Dermis blood vessel endothelial cell (primary cell): Measurements from ENCODE around the gene IKZF3. TPM values are rescaled to one million over a fixed set of nuclear protein-coding genes. Genes with fewer than 3 reads are reported as not detected.
"Not testable (repeated sequence)": the region's sequence is repeated elsewhere in the genome, so short reads cannot be mapped to it uniquely, and the experiment has no call there.

Experiments used
- DNase-seq: peaks from one replicate; pipeline ENCODE4 v3.0.0; 2010
- total RNA-seq: library from RNA; depleted of rRNA; stranded (reverse); fragments of >200 nt; gene quantifications from 2 replicates; pipeline ENCODE4 v1.2.3, GENCODE V29; 2014

Gene IKZF3
- total RNA-seq, 1 donor from 2014 or later, result not detected

DNA sequence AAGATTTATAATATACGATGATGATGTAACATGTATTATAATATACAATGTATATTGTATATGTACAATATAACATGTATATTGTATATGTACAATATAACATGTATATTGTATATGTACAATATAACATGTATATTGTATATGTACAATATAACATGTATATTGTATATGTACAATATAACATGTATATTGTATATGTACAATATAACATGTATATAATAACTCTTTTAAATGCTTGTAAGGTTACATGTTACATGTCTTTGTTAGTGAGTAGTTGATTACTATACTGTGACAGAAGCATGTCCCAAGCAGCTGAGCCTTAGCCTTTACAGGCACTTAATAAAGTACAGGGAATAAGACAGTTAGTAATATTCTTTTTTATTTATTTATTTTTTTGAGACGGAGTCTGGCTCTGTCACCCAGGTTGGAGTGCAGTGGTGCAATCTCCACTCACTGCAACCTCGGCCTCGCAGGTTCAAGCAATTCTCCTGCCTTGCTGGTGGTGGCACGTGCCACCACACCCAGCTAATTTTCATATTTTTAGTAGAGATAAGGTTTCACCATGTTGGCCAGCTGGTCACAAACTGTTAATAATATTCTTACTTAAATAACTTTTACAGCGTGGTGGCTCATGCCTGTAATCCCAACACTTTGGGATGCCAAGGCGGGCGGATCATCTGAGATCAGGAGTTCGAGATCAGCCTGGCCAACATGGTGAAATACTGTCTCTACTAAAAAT is 8.0 kb downstream of the IKZF3 start:
- DNase-seq, result not testable (repeated sequence)

DNA sequence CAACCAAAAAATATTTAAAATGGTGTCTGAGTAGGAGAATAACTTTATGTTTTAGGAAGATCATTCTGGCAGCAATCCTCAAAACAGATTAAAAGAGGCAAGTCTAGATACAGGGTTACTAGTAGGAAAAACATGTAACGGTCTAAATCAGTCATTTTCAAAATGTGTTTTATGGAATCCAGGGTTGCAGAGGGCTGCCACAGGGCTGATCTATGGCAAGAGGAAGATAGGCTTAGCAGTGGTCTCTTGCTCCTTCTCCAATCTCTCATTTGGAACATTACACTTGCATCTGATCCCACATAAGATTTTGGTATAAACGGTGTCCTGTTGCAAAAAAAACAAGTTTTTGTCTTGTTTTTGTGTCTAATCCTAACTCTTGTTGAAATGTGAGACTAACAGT is 9.2 kb downstream of the IKZF3 start:
- DNase-seq, result no peak

DNA sequence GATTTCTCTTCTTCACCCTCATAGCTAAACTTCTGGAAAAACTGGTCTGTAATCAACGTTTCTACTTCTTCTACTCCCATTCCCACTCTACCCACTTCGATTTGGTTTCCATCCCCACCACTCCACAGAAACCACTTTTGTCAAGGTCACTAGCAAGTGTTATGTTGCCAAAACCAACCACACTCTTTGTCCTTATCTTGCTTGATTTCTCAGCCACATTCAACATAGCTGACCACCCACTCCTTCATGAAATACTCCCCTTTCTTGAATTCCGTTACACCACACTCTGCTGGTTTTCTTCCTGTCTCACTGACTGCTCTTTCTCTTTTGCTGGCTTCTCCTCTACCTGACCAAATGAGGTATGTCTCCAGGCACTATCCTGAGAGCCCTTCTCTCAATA is 11.9 kb downstream of the IKZF3 start:
- DNase-seq, result no peak

DNA sequence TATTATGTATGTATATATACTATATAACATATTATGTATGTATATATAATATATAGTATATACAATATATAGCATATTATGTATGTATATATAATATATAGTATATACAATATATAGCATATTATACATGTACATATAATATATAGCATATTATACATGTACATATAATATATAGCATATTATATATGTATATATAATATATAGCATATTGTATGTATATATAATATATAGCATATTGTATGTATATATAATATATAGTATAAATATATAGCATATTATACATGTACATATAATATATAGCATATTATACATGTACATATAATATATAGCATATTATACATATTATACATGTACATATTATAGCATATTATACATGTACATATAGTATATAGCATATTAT is 13.9 kb downstream of the IKZF3 start:
- not testable (repeated sequence) for DNase-seq

DNA sequence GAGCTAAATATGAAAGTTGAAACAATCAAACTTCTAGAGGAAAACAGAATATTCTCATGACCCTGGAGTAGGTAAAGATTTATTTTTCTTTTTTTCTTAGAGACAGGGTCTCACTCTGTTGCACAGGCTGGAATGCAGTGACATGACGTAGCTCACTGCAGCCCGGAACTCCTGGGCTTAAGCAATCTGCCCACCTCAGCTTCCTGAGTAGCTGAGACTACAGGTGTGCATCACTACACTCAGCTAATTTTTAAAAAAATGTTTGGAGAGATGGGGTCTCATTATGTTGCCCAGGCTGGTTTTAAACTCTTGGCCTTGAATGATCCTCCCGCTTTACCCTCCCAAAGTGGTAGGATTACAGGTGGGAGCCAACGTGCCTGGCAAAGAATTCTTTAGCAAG is 15.5 kb downstream of the IKZF3 start:
- DNase-seq, result no peak

DNA sequence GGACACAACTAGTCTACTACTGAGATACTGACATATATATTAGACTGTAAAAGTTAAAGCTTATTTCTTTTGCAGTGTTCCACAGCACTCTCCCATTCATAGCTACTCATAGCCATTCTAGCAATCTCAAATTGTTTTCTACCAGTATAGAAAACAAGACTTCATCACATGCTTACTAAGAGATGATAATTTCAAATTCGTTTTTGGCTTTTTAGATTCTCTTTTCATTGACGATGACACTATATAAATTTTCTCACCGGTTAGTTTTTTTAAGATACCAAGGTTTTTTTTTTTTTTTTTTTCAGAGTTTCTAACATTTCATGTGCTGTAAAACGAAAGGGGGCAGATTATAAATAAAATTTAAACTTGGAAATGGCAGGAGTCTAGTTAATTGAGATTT is 17.9 kb downstream of the IKZF3 start:
- no peak for DNase-seq

DNA sequence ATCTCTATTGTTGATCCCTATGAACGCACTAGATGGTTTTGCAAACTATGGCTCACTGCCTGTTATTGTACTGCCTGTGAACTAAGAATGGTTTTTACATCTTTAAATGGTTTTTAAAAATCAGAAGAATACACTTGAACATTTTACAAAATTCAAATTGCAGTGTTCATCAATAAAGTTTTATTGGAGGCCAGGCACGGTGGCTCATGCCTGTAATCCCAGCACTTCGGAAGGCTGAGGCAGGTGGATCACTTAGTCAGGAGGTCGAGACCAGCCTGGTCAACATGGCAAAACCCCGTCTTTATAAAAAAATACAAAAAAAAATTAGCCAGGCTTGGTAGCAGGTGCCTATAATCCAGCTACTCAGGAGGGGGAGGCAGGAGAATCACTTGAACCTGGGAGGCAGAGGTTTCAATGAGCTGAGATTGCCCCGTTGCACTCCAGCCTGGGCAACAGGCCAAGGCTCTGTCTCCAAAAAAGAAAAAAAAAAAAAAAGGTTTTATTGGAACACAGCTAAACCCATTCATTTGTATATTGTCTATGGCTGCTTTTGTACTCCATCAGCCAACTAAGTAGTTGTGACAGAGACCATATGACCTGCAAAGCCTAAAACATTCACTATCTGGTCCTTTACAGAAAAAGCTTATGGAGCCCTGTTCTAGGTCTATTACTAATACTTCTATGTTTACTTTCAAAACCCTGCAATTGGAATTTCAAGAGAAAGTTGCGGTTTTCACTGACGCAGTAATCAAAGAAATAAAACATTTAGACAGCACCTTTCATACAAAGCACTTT is 18.9 kb downstream of the IKZF3 start:
- no peak for DNase-seq

DNA sequence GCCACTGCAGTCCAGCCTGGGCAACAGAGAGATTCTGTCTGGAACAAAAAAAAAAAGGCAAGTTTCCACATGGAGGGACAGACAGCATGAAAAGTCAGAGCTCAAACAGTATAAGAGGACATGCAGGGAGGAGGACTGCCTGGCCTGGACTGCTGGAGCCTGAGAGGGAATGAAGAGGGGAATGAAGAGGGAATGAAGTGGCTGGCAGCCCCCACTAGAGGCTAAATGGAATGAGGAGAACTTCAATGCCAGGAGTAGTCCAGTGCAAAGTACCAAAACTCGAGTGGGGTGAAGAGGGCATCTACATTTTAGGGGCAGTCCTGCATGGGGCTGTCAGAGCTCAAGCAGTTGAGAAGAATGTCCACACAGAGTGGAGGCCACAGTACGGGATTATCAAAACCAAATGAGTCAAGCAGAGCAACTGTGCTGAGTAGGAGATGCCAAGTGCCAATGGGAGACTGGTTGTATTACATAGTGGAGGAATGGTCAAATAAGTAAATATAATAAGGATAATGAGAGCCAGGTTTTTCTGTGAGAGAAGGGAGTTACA is 22.9 kb downstream of the IKZF3 start:
- no peak for DNase-seq

DNA sequence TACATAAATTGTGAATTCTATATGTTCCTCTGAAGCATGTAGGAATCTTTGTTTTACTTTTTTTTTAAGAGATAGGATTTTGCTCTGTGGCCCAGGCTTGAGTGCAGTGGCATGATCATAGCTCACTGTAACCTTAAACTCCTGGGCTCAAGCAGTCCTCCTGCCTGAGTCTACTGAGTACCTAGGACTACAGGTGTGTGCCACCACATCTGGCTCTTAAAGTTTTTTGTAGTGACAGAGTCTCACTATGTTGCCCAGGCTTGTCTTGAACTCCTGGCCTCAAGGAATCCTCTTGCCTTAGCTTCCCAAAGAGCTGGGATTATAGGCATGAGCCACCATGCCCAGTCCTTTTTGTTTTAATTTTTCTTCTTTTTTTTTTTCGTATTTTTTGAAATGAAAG is 25.3 kb downstream of the IKZF3 start:
- no peak for DNase-seq

DNA sequence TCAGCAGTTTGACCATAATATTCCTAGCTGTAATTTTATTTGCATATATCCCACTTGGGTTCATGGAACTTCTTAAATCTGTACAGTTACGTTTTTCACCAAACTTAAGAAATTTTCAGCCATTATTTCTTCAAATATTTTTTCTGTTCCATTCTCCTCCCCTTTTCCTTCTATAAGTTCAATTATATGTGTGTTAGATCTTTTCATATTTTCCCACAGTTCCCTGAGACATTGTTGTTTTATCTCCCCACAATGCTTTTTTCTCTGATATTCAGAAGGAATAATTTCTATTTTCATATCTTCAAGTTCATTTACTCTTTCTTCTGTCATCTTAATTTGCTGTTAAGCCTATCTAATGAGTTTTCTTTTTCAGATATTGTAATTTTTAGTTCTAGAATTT is 26.1 kb downstream of the IKZF3 start:
- DNase-seq, result no peak

DNA sequence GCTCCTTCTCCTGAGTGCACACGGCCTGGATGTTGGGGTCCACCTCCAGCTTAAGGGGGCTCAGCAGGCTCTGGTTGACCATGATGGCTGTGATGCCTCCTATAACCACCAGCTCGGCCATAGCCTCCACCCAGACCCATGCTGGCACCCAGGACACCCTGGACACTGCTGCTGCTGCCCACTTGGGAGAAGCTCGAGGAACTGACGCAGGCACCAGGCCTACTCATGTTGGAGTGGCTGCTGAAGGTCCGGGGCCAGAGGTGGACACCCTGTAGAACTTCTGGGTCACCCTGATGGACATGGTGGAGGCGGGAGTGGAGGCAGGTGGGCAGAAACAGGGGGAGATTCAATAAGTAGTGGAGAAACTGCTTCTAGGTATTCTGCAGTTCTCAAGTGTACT is 28.0 kb downstream of the IKZF3 start:
- DNase-seq, result no peak

DNA sequence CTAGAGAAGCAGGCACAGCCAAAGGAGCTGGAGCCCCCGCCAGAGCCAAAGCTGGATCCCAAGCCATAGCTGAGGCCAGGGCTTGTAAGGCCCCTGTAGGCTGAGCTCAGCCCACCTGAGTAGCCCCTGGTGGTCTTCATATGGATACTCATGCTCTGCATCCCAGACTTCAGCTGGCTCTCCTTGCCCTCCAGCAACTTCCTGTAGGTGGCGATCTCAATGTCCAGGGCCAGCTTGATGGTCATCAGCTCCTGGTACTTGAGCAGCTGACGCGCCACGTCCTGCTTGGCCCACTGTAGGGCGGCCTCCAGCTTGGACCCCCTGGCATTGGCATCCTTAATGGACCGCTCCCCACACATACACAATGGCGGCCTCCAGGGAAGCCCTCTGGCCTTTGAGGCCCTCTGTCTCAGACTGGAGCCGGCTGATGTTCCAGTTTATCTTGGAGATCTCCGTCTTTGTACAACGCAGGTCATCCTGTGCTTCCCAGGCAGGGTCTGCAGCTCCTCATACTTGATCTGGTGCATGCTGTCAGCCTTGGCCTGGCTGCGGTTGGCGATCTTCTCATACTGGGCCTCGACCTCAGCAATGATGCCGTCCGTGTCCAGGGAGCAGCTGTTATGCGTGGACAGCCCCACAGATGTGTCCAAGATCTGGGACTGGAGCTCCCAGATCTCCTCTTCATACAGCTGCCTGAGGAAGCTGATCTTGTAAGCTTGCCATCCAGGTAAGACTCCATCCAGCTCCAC is 28.9 kb downstream of the IKZF3 start:
- no peak for DNase-seq

DNA sequence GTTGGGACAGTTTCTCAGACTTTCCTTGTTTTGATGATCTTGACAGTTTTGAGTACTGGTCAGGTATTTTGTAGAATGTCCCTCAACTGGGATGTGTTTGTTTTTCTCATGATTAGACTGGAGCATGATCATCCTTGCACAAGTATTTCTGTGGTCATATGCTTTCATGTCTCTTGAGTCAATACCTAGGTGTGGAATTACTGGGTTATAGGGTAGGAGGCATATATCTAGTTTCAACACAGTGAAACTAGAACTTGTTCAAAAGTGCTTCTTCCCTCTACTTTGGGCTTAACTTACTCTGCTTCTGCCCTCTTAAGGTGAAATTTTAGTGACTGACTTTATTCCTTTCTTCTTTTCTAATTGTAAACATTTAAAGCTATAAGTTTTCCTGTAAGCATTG is 30.1 kb downstream of the IKZF3 start:
- DNase-seq, result no peak

DNA sequence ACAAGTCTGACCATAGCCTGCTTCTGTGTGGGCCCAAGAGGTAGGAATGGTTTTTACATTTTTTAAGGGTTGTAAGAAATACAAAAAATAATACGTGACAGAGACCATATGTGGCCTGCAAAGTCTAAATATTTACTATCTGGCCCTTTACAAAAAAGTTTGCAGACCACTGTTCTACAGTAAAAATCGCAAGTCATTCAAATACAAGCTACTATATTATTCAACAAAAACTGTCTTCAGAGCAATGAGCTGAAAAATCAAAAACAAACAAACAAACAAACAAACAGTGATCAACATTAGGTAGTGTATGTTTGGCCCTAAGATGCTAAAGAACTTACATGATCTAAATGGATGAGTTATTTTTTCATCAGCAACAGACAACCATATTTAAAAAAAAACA is 32.5 kb downstream of the IKZF3 start:
- no peak for DNase-seq

DNA sequence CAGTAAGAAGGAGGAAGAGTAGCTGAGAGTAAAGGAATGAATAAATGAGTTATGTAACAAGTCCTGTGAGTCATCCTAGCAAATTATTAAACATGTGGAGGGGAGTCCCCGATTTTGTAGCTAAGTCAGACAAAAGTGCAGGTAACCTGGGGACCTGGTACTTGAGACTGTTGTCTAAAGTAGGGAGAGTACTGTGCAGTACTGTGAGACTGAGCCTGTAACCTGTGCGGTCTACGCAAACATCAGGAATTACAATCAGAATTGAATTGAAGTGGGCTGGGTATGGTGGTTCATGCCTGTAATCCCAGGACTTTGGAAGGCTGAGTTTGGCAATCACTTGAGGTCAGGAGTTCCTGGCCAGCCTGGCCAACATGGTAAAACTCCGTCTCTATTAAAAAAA is 35.7 kb downstream of the IKZF3 start:
- no peak for DNase-seq

DNA sequence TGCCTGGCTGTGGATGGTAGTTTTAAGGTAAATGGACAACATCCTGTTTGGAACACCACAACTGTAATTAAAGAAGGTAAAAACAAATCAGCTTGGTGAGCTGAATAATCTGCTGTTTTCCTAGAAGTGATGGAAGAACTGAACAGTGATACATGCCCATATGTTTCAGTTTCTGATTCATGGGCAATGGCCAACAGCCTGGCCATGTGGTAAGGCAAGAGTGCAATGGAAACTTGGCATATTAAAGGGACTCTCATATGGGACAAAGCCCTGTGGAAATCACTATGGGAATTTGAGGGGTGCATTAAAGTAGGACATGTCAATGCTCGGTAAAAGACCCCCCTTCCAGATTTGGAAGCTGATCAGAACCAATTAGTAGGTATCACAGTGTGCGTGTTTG is 37.8 kb downstream of the IKZF3 start:
- no peak for DNase-seq

DNA sequence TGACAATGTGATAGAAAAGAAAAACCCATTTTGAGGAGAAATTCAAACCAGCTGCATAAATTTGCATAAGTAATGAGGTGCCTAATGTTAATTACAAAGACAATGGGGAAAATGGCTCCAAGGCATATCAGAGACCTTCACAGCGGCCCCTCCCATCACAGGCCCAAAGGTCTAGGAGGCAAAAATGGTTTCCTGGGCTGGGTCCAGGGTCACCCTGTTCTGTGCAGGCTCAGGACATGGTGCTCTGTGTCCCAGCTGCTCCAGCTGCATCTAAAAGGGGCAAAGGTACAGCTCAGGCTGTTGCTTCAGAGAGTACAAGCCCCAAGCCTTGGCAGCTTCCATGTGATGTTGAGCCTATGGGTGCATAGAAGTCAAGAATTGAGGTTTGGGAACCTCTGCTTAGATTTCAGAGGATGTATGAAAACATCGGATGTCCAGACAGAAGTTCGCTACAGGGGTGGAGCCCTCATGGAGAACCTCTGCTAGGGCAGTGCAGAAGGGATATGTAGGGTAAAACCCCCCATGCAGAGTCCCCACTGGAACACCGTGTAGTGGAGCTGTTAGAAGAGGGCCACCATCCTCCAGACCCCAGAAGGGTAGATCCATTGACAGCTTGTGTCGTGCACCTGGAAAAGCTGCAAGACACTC is 40.6 kb downstream of the IKZF3 start:
- no peak for DNase-seq

DNA sequence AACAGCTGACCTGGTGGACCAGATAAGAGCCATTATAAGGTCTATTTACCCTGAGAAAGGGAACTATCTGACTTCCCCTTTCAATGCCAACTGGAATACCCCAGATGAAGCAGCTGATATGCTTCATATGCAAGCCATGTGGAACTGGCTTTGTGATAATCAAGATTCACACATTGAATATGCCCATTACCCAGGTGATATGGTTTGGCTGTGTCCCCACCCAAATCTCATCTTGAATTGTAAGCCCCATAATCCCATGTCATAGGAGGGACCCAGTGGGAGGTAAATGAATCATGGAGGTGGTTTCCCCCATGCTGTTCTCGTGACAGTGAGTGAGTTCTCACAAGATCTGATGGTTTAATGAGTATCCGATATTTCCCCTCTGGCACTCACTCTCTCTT is 42.1 kb downstream of the IKZF3 start:
- DNase-seq, result no peak

DNA sequence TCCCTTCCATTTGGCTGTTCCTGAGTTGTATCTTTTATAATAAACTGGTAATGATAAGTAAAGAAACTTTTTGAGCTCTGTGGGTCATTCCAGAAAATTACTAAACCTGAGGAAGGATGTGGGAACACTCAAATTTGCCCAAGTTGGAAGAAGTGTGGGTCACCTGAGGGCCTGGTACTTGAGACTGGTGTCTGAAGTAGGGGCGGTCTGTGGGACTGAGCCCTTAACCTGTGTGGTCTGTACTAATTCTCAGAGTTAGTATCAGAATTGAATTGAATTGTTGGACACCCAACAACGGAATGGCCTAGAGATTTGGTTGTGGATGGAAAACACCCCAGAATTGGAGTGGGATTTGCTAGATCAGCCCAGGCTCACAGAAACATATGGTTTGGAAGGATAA is 43.1 kb downstream of the IKZF3 start:
- no peak for DNase-seq

DNA sequence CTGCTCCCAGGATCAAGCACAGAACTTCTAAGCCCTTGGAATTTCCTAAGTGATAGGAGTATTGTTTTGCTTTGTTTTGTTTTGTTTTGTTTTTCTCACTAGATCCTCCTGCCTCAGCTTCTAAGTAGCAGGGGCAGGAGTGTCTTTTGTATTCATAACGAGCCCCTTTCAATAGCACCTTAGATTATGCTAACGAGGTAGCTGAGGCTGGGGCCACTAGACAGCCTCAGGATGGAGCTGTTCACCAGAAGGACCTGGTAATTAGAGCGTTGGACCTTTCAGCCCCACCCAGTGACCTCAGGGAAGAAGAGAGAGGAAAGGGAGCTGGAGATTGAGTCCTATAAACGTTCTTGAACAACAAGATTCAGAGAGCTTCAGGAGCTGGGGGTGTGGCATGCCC is 43.6 kb downstream of the IKZF3 start:
- no peak for DNase-seq

DNA sequence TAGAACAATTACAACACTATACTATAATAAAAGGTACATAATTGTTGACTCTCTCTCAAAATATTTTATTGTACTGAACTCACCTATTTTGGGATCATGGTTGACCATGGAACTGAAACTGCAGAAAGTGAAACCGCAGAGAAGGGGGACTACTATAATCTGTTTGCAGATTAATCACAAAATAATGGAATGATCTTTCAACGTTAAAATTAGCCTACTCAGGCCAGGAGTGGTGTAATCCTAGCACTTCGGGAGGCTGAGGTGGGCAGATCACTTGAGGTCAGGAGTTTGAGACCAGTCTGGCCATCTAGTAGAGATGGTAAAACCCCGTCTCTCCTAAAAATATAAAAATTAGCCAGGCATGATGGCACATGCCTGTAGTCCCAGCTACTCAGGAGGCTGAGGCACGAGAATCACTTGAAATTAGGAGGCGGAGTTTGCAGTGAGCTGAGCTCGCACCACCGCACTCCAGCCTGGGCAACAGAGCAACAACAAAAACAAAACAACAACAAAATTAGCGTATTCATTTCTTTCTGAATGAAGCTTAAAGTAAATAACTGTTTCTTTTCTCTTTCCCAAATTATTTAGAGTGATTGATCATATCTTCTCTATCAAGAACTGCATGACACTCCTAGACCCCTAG is 45.6 kb downstream of the IKZF3 start:
- DNase-seq, result no peak

DNA sequence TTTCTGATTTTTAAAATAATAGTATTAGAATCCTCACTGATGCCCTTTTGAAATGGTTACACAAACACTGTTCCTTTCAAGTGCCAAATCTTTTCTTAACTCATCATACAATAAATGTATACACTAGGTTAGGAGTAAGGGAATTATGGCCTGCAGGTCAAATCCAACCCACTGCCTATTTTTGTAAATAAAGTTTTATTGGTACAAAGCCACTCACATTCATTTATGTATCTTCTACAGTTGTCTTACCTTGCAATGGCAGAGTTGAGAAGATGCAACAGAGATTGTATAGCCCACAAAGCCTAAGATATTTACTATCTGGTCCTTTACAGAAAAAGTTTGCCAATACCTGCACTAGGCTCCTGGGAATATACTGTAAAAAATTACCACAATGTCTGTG is 47.8 kb downstream of the IKZF3 start:
- DNase-seq, result no peak
